Measurements from ENCODE around the gene RBMX.

GRCh38 chrX:136892412-136892811 lies 11.9 kb upstream of the RBMX start:
- no peak for TF ChIP-seq CTCF (IDR thresholded peaks at IDR 0.05; ENCODE audit: low read length)
- no peak for TF ChIP-seq EZH2phosphoT487 (IDR thresholded peaks at IDR 0.05; ENCODE audit: low read length)
